Measurements from ENCODE around the gene OSBPL9. TPM values are rescaled to one million over a fixed set of nuclear protein-coding genes. Genes with fewer than 3 reads are reported as not detected.

Gene OSBPL9
- total and polyA plus RNA-seq, 9 of the 15 experiments (the other 6 are each of a cell fraction or from before 2014, with no cell fraction given): 43.9 to 217 (median 170) TPM

- TF ChIP-seq EWSR1 (IDR thresholded peaks at IDR 0.05; ENCODE audit: borderline replicate concordance, low read depth, partially characterized antibody) (no peak), ZHX1 (conservative IDR thresholded peaks at IDR 0.05; ENCODE audit: low read length) (no peak), RBM15 (IDR thresholded peaks at IDR 0.05; ENCODE audit: insufficient read depth, low read length) (no peak), HDAC8 (tag; IDR thresholded peaks at IDR 0.05) (no peak), ESRRB (CRISPR knock-in tag; IDR thresholded peaks at IDR 0.05; ENCODE audit: borderline replicate concordance) (no peak), CGGBP1 (CRISPR knock-in tag; IDR thresholded peaks at IDR 0.05) (no peak), ZNF764 (CRISPR knock-in tag; IDR thresholded peaks at IDR 0.05; ENCODE audit: low read depth) (no peak), GTF2A2 (tag; IDR thresholded peaks at IDR 0.05) (no peak), CREB5 (CRISPR knock-in tag; IDR thresholded peaks at IDR 0.05) (no peak), GATA2 (CRISPR knock-in tag; IDR thresholded peaks at IDR 0.05) (peak; percentile 37; the same call in 1 of the 2 replicates), RBM25 (IDR thresholded peaks at IDR 0.05; ENCODE audit: low read depth, low read length, severe bottlenecking) (peak; percentile 32), CHD4 (IDR thresholded peaks at IDR 0.05; ENCODE audit: insufficient read depth, insufficient replicate concordance, low read depth, low read length, poor library complexity, severe bottlenecking) (no peak), MNT (conservative IDR thresholded peaks at IDR 0.05) (peak; percentile 81 to 84), HDAC3 (IDR thresholded peaks at IDR 0.05; ENCODE audit: borderline replicate concordance, partially characterized antibody) (peak; percentile 31), COPS2 (conservative IDR thresholded peaks at IDR 0.05) (no peak), E2F8 (IDR thresholded peaks at IDR 0.05; ENCODE audit: low read depth, partially characterized antibody) (no peak), CAMTA2 (CRISPR knock-in tag; conservative IDR thresholded peaks at IDR 0.05) (no peak)
Observed at GRCh38 chr1:51752073-51752948, 135.4 kb downstream of the OSBPL9 start (continued).
